HG02623 (cell line): ENCODE measurements around the gene TAF5L.
A peak's percentile ranks its signal among the peaks of the same experiment; 100 is the strongest.

Source experiments
- ATAC-seq: cut with Tn5 transposase; IDR thresholded peaks from one replicate; pipeline ENCODE4 v1.9.1; 2021; ENCODE audit warnings: moderate library complexity; ENCODE audit not compliant: unreplicated experiment

The TAF5L gene

DNA sequence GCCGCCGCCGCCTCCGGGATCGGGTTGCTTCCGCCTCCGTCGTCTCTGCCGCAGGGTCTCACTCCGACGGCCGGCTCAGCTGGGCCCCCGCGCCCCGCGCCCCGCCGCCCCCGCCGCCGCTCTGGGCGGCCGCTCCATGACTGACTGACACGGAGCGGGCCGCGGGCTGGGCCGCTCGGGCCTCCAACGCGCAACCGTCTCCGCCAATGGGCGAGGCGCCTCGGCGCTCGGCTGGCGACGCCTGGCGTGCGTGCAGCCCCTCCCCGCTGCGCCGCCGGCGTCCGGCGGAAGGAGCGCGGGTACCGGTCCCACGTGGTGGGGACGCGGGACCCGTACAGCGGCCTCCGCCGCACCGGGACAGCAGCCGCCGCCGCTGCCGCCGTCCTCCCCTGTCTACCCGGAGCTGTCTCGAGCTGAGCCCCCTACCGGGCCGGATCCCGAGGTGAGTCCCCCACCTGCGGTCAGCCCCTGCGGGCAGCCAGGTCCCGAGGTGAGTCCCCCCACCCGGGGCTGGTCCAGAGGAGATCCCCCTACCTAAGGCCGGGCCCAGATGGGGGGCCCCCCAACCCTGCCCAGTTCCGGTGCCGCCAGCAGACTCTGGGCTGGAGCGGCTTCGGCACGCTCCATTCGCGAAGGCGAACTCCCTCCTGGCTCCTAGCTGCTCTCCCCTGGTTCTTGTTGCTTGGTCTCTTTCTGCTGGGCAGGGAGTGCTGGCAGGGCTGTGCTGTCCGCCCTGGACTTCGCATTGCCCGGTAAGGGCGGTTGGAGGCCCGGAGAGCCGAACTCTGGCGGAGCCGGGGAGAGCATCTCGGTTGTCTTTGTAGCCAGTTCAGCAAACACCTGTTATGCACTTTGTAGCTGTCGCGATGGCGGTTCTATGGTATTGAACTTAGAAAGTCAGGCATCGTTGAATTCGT is at the start of gene TAF5L, which contains the start of gene URB2:
TSS of gene TAF5L (minus strand) at position 208 of the 917 bp plus-strand sequence. CDS start 11,640 bp downstream, outside the sequence.
TSS of gene URB2 (plus strand) at position 333 of the 917 bp plus-strand sequence. CDS start 1,387 bp downstream, outside the sequence.
- ATAC-seq, result peak; percentile 79

DNA sequence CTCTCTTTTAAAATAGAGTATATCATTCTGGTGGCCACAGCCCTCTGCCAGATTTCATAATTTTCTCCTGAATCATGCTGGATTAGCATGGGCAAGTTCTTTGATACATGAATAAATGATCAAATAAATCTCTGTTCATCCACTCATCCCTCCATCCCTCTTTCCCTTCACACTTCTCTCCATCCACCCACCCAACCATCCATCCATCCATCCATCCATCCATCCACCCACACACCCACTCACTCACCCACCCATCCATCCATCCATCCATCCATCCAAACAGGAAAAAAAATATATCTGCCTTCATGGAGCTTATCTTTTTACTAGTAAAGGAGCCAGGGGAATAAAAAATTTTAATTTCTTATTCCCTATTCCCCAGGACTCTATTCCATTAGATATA is 49.5 kb upstream of the TAF5L start:
- ATAC-seq, result no peak

- ATAC-seq, result no peak
Observed at GRCh38 chr1:229674042-229674441, 48.1 kb upstream of the TAF5L start.

GRCh38 chr1:229672246-229672645 is 46.3 kb upstream of the TAF5L start:
- no peak for ATAC-seq

- ATAC-seq, result no peak
Observed at GRCh38 chr1:229671310-229671709, 45.4 kb upstream of the TAF5L start.

DNA sequence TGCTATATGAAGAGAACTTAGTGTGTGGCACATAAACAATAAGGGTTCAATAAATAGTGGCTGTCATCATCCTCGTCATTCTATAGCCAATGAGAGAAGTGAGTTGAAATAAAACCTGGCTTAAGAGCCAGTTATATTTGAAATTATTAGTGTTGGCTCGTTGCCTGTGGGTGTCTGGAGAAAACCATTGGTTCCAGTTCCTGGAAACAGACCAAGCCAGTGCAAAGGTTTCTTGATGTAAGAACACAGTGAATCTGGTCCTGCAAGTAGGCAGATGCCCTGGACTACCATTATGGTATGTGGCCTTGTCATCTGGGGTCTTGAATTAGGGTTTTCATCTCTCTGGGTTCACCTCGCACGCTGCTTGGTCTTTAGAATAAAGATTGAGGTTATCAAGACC is 43.4 kb upstream of the TAF5L start:
- no peak for ATAC-seq

GRCh38 chr1:229666585-229666984 is 40.7 kb upstream of the TAF5L start:
- no peak for ATAC-seq

GRCh38 chr1:229665912-229666558 is 40.1 kb upstream of the TAF5L start:
- ATAC-seq, result no peak

DNA sequence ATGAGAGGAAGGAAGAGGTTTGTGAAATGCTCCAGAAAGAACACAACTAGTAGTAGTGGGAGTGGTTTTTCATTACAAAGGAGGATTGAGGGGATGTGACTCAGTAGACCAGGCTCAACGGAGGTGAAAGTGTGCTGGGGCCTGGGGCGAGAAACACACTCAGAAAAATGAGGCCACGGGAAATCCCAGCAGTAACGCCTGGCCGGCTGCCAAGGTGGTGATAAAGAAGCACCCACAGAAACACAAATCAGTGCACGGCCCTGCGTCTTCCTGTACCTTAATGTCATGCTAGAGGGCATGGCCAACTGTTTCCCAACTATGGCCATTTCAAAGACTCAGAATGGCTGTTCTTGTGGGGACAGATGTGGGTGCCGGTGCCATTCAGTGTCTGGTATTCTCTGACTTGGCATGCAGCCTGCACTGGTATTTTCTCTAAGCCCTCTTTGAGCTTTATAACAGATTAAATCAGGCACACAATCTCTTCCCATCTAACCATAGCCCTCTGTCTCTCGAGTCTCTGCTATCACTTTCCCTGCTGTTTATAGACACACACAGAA is 38.3 kb upstream of the TAF5L start:
- ATAC-seq, result peak; percentile 52

- no peak for ATAC-seq
Observed at GRCh38 chr1:229661897-229662296, 36.0 kb upstream of the TAF5L start.

DNA sequence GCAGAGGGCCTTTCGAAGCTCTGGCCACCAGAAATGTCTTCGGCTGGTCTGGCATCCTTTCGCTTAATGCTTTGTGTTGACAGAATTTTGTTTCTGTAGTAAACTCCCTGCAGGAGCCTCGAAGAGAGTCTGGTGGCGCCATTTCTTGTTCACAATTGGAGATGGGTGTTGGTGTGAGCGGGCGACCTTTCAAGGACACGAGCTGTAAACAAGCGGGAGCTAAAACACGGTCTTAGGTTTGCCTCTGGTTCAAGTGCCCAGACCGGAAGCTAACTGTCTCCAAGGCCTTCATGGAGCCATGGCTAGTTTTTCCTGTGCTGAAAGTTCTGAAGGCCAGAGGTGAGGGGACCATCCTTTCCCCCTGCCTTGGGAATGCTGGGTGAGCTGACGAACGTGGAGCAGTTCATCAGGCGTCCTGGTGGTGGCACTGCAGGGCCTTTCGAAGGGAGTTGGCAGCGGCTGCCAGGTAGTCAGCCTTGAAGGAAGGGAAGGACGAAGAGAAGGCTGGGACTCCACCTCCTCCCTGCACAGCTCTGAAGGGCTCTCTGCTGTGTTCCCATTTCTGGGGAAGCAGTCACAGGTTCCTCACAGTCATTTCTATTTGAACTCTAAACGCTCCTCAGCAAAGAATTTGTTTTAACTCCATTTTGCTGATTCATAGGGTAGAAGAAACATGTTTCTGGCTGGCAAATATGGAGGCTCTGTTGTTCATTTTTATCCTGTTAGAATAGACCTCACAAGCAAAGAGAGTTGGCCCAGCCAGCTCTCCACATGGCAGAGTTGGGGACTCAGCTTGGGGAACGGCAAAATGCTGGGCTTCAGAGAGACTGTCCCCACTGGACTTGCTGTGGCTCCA is 35.3 kb upstream of the TAF5L start:
- ATAC-seq, result peak; percentile 65

DNA sequence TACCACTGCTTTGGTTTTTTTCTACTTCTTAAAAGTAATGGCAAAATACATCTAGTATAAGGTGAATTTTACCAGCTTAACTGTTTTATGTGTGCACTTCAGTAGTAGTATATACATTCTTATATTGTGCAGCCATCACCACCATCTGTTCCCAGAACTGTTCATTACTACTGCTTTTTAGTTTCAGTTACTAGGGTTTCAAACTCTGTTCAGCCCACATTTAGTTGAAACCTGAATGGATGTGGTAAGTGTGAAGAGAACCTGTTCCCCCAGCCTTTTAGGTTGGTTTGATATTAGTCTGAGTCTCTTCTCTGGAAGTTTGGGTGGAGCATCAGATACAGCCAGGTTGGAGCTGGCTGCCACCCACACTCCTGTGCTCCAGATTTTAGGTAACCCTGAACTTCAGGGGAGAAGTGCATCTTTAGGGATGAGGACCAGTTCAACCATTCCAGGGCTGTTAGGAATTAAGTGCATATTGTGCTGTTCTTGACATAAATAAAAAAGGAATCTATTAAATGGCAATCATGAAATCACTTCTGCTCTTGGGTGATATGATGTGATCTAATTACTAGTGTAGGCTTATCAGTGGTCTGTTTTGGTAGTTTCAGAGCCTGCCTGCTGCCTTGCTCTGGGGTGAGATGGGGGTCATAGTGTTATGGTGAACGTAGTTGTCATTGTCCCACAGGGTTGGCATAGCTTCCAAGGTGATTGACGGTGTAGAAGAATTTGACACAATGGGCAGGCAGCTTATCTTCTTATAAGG is 32.3 kb upstream of the TAF5L start:
- peak; percentile 63 for ATAC-seq

GRCh38 chr1:229655781-229656180 is 29.9 kb upstream of the TAF5L start:
- no peak for ATAC-seq

- no peak for ATAC-seq
Observed at GRCh38 chr1:229653420-229653819, 27.5 kb upstream of the TAF5L start.

GRCh38 chr1:229651546-229651945 is 25.6 kb upstream of the TAF5L start:
- ATAC-seq, result no peak

DNA sequence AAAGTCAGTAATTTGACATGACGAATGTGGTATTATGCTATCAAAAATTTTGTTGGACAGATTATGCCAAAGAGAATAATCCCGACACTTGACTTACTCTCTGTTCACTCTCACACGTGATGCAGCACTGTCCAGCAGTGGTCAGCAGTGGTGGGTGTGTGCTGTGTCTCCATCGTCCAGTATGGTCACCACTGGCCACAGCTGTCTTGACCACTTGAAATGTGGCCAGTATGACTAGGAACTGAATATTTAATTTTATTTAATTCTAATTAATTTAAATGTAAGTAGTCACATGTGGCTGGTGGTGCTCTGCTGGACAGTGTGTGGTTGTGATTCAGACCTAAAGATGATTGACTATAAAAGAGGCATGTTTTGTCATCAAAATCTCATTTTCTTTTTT is 24.1 kb upstream of the TAF5L start:
- ATAC-seq, result no peak

GRCh38 chr1:229648406-229648805 is 22.5 kb upstream of the TAF5L start:
- no peak for ATAC-seq

GRCh38 chr1:229645324-229645993 is 19.5 kb upstream of the TAF5L start:
- ATAC-seq, result no peak

DNA sequence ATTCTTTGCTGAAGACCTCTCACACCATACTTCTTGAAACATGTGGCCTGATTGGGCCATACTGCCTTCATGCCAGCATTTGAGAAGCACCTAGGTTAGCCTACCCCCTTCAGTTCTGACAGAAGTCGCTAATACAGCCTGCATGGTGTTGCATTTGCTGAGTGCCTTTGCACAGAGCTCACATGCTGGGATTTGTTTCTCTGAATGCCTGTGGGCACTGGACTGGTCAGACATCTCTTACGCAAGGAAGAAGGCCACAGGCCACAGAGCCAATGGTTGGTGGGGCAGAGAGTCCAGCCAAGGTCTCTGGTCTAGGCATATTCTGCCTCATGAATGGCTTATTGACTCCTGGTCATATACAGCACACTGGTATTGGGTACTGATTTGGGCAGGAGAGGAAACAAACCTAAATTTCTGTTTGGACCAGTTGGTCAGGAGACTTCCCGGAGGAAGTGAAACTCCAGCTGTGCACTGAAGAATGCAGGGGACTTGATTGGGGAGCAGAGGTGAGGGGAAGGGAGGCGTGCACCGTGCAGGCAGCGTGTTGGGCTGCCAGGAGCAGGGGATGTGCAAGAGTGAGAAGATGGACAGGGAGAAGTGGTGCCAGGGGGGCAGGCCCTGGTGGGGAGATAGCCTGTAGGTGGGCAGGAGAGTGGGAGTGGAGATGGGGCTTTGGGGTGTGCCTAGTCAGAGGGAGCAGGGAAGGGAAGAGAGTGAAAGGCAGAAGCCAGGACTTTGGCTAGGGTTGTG is 18.2 kb upstream of the TAF5L start:
- ATAC-seq, result peak; percentile 46
